HuH-7.5 (cell line): Measurements from ENCODE around the gene ANKRD17.
A peak's percentile ranks its signal among the peaks of the same experiment; 100 is the strongest.
"Not testable (repeated sequence)": the region's sequence is repeated elsewhere in the genome, so short reads cannot be mapped to it uniquely, and the experiment has no call there.

Experiments used
- DNase-seq: peaks from one replicate; pipeline ENCODE4 v3.0.0; 2011; ENCODE audit warnings: low spot score

The ANKRD17 gene, protein sequence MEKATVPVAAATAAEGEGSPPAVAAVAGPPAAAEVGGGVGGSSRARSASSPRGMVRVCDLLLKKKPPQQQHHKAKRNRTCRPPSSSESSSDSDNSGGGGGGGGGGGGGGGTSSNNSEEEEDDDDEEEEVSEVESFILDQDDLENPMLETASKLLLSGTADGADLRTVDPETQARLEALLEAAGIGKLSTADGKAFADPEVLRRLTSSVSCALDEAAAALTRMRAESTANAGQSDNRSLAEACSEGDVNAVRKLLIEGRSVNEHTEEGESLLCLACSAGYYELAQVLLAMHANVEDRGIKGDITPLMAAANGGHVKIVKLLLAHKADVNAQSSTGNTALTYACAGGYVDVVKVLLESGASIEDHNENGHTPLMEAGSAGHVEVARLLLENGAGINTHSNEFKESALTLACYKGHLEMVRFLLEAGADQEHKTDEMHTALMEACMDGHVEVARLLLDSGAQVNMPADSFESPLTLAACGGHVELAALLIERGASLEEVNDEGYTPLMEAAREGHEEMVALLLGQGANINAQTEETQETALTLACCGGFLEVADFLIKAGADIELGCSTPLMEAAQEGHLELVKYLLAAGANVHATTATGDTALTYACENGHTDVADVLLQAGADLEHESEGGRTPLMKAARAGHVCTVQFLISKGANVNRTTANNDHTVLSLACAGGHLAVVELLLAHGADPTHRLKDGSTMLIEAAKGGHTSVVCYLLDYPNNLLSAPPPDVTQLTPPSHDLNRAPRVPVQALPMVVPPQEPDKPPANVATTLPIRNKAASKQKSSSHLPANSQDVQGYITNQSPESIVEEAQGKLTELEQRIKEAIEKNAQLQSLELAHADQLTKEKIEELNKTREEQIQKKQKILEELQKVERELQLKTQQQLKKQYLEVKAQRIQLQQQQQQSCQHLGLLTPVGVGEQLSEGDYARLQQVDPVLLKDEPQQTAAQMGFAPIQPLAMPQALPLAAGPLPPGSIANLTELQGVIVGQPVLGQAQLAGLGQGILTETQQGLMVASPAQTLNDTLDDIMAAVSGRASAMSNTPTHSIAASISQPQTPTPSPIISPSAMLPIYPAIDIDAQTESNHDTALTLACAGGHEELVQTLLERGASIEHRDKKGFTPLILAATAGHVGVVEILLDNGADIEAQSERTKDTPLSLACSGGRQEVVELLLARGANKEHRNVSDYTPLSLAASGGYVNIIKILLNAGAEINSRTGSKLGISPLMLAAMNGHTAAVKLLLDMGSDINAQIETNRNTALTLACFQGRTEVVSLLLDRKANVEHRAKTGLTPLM (N-terminal part only)

DNA sequence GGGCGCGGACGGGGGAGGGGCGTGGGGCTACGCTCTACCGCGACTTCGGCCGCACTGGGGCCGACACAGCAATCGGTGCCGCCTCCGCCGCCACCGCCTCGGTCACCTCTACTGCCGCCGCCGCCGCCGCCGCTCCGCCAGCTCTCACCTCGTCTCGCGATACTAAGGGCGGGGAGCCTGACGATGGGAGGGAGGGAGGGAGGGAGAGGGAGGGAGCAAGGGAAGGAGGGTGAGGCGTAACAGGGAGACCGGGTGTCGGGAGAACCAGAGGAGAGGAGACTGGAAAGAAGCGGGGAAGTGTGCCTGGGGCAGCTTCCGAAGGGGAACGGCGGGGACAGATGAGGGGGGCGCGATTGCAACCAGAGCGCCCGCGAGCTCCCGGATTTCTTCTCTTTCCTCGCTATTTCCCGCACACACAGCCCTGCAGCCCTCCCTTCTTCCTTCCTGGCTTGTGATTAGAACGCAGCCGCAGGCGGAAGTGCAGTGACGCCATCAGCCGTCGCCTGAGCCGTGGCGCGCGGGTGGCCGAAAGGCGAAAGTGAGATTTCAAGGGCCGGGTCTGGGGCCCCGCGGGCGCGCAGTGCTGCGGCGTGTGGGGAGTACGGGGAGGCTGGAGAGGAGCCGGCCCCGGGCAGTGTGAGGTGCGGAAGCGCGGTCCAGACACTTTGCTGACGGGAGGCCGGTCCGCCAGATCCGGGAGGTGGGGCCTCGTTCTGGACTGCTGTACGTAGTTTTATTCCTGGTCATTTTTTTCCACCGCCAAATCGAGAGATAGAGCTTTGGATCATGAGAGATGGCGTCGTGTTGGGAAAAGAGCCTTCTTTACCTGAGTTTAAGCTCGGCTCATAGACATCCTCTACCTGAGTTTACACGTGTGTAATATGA is at the start of gene ANKRD17:
Gene ANKRD17, minus strand, starts transcription at position 113 of the 885 bp plus-strand sequence. CDS start 130 bp downstream, outside the sequence.
- DNase-seq: peak; percentile 64

DNA sequence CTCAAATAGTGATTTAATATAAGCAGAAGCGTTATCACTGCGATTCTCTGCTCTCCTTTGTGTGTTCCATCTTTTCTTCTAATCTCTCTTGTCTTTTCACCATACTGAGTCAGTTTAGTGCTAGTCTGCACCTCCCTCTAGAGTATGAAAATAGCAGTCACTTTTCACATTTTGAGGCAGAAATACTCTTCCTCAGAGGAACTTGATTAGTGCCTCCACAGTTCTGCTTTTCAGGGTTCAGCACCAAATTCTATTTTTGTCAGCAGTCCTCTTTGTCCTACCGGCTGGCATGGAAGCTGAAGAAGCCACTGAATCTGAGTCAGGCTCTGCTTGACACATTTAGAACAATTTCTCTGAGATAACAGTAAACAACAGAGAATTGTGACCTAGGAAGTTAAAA is 49.7 kb upstream of the ANKRD17 start:
- DNase-seq: no peak

DNA sequence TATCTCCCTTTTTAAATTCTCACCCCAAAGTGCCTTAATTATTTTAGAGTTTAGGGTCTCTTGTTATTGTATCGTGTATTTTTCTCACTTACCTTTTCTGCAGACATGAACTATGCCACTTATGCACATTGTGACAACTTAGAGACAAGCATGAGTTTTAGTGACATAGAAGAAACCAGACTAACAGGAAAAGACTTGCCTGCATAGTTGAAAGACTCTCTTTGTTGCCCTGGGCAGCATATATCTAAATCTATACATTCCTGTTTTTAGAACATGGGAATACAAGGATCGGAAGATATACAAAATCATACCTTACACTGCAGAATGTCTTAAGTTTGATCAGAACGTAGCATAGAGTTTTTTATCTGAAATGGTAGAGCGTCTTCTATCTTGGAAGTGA is 45.1 kb upstream of the ANKRD17 start:
- no peak for DNase-seq

DNA sequence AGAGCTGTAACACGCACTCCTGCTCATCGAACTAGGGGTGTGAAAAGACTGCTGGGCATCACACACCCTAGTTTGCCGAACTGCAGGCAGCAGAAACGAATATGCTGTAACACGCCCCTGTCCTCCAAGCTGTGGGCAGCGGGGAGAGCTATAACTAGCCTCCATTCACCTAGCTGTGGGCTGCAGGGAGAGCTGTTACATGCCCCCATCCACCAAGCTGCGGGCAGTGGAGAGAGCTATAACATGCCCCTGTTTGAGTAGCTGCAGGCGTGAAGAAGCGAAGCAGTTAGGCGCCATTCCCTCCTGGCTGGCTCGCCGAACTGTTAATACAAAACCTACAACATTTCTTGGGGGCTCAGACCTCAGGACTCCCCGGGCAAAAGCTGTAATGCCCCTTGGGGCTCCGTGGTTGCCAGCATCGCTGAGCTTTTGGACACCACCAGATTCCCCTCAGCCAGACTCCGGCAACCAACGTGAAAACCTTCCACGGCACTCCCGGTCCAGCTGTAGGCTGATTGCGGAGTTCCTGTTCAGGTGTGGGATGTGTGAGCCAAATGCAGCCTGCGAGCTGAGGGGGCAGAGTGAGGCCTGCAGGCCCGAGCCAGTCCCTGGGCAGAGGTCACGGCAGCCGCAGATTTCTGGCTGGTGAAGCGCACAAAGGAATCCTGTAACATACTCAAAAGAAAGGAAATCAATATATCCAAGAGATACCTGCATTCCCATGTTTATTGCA is 41.1 kb upstream of the ANKRD17 start:
- DNase-seq: no peak

DNA sequence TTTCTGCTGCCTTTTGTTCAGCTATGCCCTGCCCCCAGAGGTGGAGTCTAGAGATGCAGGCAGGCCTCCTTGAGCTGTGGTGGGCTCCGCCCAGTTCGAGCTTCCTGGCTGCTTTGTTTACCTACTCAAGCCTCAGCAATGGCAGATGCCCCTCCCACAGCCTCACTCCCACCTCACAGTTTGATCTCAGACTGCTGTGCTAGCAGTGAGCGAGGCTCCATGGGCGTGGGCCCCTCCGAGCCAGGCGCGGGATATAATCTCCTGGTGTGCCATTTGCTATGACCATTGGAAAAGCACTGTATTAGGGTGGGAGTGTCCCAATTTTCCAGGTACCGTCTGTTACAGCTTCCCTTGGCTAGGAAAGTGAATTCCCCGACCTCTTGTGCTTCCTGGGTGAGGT is 34.1 kb upstream of the ANKRD17 start:
- not testable (repeated sequence) for DNase-seq

DNA sequence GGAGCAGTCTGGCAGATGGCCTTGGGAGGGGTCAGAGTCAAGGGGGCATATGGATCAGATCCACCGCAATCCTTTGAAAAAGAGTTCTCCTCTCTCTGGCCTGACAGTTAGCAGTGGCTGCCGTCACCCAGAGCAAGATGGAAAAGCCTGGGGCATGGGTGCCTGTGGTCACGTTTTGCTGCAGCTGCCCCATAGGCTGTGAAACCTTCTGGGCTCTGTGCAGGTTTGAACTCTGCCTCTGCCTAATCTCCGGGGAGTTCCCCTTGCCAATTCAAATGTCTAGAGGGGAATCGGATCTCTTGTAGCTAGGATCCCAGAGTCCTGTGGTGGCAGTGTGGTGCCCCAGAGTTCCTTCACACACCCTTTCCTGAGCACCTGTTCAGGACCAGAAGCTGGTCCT is 23.4 kb upstream of the ANKRD17 start:
- DNase-seq: no peak

DNA sequence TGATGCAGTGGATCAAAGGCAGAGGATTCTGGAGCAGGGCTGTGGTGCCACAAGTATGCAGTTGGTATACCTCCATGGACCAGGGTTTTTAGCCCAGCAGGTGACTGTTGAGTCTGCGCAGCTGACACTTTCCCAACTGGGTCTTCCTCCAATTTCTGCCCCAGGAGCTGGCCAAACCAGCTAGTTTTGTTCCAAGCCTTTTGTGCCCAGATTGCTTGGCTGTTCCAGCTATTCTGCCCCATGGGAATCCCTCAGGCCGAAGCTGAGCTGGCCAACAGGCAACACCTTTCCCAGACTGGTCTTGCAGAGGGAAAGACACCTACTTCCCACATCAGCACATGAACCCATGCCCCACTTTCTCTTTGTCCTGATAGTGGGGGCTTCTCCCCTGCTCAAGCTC is 22.8 kb upstream of the ANKRD17 start:
- DNase-seq: no peak

DNA sequence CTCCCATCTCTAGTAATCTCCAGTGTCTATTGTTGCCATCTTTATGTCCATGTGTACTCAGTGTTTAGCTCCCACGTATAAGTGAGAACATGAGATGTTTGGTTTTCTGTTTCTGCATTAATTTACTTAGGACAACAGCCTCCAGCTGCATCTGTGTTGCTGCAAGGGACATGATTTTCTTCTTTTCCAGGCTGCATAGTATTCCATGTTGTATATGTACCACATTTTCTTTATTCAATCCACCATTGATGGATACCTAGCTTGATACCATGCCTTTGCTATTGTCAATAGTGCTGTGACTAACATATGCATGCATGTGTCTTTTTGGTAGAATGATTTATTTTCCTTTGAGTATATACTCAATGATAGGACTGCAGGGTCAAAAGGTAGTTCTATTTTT is 18.6 kb upstream of the ANKRD17 start:
- no peak for DNase-seq

DNA sequence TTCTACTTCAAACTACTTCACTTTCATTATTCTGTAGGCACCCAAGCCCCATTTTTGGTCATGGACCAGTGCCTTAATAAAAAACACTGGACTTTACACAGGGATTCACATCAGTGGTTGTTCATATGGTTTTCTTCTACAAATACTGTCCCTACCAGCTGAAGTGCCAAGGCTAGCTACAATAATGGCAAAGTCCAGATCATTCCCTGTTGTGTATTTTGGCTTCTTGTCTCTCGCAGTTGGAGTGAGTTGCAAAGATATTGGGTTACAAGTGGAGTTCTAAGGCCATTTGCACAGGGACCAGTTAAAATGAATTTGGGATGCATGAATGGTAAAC is 16.7 kb upstream of the ANKRD17 start:
- no peak for DNase-seq

DNA sequence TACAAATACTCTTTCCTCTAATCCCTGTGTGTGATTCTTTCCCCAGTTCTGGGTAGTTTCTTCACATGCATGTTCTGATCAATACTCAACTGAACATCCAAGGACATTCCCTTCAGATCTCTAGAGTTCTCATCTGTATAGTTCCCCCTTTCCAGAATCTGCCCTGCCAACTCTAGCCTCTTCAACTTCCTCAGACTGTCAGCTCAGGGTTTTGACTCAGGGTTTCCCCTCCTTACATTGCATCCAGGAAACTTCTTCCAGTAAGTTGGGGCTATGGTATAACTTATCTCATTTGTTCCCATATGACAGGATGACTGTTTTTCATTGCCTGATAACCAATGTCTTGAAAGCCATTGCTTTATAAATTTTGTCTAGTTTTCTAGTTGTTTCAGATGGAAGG is 14.2 kb upstream of the ANKRD17 start:
- DNase-seq: no peak

DNA sequence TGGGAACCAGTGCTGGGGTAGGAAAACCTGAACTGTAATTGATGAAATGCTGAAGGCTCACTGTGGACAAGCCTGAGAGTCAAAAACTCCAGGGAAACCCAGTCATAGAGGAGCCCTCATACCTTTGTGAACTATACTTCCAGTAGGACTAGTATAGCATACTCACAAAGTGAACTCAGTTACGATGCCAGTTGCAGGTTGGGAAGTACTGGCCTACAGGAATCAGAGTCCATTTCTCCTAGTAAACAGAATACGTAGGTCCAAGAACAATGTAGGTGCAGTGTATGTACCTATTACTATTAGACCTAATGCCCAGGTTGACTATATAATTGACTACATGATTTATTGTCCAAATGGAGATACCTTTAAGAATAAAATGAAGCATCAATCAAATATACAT is 8.5 kb upstream of the ANKRD17 start:
- DNase-seq: no peak

DNA sequence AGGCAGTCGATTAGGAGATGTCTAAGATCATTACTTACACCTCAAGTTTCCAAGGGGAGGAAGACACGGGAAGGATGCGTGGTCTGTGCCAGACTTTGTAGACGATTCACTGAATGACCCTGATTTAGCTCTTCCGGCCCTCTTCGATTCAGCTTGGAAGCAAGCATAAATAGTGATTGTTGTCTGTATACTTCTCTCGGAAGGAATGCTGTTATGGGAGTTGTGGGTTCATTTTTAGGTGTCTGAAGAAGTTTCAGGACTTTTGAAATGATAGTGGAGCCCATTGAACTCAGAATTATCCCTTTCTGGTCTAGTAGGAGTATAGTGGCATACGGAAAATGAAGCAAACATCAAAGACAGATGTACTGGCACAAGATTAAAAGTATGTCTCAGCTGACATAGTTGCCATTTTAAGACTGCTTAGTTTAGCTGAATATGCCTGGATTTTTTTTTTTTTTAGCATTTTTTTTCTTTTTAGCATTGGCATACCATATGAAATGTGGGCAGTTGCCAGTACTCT is 1.0 kb upstream of the ANKRD17 start:
- DNase-seq: no peak

DNA sequence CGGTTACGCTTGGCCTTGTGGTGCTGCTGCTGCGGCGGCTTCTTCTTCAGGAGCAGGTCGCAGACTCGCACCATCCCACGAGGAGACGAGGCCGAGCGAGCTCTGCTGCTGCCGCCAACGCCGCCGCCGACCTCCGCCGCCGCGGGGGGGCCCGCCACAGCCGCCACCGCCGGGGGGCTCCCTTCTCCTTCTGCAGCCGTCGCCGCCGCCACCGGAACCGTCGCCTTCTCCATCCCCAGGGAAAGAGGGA is 237 bp downstream of the ANKRD17 start:
- DNase-seq: no peak

DNA sequence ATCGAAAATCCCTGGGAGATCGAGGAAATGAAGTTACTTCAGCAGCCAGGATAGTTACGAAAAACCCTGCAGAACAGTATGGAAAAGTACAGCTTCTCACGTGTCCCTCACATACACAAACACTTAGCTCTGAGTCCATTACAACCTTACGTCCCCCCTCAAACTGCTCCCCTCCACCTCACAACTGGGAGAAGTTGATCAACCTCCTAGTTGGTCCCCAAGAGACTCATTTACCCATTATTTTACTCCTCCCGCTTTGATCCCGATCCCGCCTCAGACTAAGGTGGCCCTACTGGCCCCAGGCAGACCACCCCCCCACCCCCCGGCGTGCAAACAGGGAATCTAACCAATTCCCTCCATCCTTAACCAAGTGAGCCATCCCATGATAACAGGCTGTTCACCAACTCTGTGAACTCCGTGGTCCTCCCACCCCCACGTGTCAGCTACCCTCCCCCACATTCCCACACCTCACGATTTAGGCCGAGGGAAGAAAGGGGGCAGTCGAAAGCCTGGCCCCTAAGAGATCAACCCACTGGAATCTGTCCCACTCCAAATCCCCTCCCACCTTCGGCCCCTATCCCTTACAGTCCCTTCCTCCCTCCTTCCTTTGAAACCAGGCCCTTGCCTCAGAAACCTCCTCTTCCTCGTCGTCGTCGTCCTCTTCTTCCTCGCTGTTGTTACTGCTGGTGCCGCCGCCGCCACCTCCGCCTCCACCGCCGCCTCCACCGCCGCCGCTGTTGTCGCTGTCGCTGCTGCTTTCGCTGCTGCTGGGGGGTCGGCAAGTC is 755 bp downstream of the ANKRD17 start:
- no peak for DNase-seq

DNA sequence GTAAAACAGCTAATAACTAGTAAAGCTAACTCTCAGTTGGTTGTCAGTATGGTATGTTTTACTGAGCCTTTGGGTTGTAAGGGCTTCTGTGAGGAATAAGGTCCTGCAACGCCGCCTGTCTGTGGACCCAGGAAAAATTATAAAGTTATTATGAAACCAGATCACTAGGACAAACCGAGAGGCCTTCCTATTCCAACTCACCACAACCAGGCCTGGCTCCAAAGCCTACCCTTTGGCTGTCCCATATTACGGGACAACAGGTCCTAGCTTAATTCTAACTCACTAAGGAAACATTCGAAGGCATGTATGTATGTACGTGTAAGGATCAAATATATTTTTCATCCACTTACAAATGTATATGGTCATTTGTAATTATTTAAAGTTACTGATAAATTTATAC is 1.4 kb downstream of the ANKRD17 start:
- DNase-seq: no peak

DNA sequence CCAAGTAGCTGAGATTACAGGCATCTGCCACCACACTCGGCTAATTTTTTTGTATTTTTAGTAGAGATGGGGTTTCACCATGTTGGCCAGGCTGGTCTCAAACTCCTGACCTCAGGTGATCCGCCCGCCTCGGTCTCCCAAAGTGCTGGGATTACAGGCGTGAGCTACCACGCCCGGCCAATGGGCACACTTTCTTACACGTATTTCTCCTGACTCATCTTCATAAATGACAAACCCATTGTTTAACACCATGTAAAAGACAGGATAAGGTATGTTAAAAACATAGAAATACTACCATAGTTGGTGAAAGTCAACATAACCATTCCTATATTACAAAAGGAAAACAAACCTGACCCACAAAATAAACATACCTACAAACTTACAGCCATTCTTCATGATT is 2.8 kb downstream of the ANKRD17 start:
- not testable (repeated sequence) for DNase-seq

DNA sequence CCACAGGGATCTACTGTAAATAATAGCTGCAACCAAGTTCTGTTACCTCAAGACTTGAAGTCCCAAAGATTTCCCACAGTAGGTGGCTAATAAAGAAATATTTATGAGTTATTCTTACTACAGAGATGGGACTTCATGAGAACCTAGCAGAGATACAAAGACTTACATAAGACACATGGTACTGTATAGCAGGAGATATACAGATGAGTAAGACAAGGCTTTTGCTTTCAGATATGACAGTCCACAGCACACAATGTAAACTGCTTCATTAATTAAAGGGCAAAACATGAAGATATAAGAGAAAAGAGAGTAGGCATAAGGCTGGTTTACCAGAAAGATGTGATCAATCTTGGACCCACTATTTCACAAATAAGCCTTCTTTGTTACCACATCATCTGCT is 6.6 kb downstream of the ANKRD17 start:
- DNase-seq: no peak

DNA sequence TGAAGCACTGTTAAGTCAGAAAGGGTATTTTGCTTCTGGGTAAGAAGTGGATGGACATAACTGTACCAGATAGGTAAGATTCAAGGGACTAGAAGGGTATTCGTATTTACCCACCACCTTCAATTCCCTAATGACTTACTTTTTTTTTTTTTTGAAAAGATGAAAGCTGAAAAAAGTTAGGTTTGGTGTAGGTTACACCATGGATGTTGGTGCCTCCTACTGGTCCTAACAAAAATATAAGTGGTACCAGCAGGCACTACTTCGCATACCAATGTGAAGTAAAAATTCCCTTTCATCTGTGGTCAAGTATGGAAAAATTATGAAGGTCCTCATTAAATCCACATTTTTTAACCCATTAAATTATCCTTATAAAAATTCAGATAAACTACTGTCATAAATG is 7.2 kb downstream of the ANKRD17 start:
- DNase-seq: no peak

DNA sequence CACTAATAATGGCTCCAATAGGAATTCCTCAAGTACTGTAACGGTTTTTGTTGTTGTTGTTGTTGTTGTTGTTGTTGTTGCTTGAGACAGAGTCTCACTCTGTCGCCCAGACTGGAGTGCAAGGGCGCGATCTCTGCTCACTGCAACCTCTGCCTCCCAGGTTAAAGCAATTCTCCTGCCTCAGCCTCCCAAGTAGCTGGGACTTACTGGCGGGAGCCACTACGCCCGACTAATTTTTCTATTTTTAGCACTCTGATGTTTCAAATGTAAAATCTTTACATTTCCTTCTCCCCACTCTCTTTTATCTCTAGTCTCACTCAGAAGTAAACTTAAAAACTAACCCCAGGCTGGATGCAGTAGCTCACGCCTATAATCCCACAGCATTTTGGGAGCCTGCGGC is 8.0 kb downstream of the ANKRD17 start:
- no peak for DNase-seq

DNA sequence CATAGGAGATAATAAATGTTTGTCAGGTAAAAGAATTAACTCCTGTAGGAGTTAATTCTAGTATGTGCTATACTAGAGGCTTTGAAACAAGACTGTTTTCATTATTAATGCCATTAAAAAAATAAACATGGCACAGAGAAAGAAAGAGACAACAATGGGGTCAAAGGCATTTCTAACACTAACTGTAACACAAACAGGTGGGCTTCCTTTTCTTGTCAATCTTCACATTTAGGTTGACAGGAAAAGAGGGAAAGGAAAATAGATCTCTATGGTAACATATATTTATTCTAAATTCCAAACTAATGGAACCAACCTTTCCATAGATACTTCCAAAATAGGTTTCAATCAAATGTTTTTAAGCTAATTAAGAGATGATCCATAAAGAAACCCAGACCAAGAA is 9.8 kb downstream of the ANKRD17 start:
- DNase-seq: no peak
